Measurements from ENCODE around the gene SOX13.

DNA sequence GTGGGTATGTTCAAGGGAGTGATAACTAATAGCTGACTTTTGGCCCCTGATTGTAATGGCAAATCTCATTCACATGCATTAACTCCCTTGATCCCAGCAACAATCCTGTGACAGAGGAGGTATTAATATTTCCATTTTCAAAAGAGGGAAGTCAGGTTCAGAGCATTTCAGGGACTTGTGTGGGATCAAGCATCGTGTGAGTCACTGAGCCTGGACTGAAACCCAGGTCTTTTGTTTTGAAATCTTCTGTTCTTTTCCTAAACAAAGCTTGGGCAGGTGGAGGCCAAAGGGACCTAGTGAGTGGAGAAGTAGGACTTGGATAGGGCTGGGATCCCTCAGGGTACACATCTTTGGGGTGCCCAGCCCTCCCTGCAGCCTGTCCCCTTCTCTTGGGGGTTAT lies 41.0 kb downstream of the SOX13 start:
- no peak for TF ChIP-seq CTCF (IDR thresholded peaks at IDR 0.05 in 2 of 3, conservative IDR thresholded peaks at IDR 0.05 in 1 of 3; ENCODE audit: borderline replicate concordance in 1 of 3, insufficient read depth in 1 of 3, low read depth in 2 of 3, low read length in 2 of 3)
- TF ChIP-seq EZH2 (IDR thresholded peaks at IDR 0.05): no peak
- no peak for TF ChIP-seq REST (IDR thresholded peaks at IDR 0.05; ENCODE audit: low read depth)
- no peak for TF ChIP-seq POLR2A (IDR thresholded peaks at IDR 0.05; ENCODE audit: borderline replicate concordance, extremely low read depth, insufficient read depth, insufficient read length)
- TF ChIP-seq POLR2AphosphoS5 (IDR thresholded peaks at IDR 0.05; ENCODE audit: low read depth, low read length): no peak
- no peak for TF ChIP-seq YY1 (IDR thresholded peaks at IDR 0.05; ENCODE audit: extremely low read depth, insufficient replicate concordance, low read depth, low read length)
- TF ChIP-seq SIN3A (IDR thresholded peaks at IDR 0.05; ENCODE audit: low read depth): no peak
- no peak for TF ChIP-seq MAX (IDR thresholded peaks at IDR 0.05)
- no peak for TF ChIP-seq SRF (IDR thresholded peaks at IDR 0.05; ENCODE audit: low read depth)
- no peak for TF ChIP-seq SP1 (IDR thresholded peaks at IDR 0.05; ENCODE audit: low read depth)
